GM12892 (cell line): ENCODE results near the gene CUL2.

Experiments
- POLR2A ChIP-seq: IDR thresholded peaks from 2 replicates; pipeline ENCODE4 v1.6.1; 2011; ENCODE audit warnings: low read depth, low read length, control low read depth
- POLR2AphosphoS5 ChIP-seq: IDR thresholded peaks from 2 replicates; pipeline ENCODE4 v1.6.1; 2011; ENCODE audit warnings: low read depth, low read length, control low read depth

GRCh38 chr10:35025916-35026315 is 64.2 kb downstream of the CUL2 start:
- TF ChIP-seq POLR2A (no peak), POLR2AphosphoS5 (no peak)
